GM10847 (cell line): ENCODE data around the gene NOXA1.

Source experiments
- POLR2A ChIP-seq: IDR thresholded peaks from 2 replicates; pipeline ENCODE4 v1.6.1; 2011; ENCODE audit not compliant: insufficient read length; ENCODE audit errors: extremely low read depth

The NOXA1 gene

DNA sequence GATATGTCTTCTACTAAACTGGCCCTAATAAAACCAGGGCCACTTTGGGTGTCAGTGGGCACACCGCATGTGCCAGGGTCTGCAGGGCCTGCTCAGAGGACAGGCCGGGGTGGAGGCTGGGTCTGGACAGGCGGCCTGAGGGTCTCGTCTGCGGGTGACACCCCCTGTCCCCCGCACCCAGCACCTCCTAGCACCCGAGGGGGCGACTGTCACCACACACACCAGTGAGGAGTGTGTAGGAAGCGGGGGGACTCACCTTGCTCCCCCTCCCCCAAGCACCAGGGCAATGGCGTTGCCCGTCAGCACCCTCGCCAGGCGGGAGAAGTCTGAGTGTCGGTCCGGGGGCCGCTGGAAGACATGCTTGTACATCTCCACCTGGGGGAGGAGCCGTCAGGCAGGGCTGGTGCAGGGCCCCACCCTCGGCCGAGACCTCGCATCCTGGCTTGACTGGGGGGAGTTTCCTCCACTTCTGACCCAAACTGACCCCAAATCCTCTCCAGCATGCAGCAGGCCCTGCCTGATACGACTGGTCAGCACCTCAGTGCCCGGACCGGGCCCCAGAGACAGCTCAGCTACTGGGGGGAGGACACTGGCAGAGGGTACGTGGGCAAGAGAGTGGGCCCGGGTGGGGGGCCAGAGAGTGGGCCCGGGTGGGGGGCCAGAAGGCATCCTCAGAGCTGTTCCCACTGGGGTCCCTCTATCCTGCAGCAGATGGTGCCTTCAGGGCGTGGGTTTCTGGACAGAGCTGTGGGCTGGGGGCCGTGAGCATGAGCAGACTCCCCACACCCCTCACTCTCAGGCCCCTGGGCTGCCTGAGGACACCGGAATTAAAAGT is 54.8 kb downstream of the NOXA1 start:
- no peak for TF ChIP-seq POLR2A

DNA sequence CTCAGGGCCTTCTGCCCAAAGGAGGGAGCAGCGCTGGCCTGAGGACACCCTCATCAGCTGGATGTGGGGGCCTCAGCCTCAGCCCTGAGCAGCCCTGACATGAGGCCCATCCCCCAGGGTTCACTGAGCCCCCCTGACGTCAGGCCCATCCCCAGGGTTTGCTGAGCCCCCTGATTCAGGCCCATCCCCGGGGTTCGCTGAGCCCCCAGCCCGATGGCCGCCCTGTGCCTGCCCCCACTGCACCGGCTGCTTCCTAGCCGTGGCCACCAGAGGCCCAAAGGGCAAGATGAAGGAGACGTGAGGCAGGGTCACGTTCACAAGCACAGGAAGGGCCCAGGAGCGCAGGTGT is 55.4 kb downstream of the NOXA1 start:
- TF ChIP-seq POLR2A = no peak

- TF ChIP-seq POLR2A = no peak
These were observed 56.0 kb downstream of the NOXA1 start for GRCh38 chr9:137478962-137479861.

DNA sequence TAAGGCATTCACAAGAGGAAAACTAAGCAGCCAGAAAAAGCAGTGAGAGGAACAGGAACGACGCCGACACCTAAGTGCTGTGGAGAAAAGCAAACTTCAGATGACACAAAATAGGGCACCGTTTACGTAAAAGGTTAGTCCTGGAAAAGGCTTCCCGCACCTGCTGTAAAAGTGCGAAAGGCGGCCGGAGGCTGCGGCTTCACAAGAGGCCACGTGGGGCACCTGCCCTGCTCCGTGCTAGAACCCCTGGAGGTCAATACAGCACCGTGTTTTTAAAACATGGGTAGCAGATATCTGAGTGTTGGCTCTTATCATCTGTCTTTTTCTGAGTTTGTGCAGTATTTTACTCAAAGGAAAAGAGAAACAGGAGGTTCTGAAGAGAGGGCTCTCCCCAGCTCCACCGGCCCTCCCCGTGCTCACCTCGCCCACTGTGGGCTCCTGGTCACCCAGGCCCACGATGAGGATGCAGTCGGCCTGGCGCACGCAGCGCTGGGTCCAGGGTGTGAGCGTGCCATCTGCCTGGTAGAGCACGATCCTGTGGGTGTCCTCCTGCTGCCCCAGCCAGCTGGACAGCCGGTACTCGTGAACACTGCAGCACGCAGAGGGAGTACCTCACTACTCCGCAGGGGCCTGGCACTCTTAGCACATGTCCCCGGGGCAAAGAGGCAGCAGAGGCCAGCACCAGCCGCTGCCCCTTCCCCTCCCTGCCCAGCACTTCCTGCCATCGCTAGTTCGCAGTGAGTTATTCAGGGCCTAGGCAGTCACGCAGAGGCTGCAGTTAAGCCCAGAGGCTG is 56.9 kb downstream of the NOXA1 start:
- no peak for TF ChIP-seq POLR2A

DNA sequence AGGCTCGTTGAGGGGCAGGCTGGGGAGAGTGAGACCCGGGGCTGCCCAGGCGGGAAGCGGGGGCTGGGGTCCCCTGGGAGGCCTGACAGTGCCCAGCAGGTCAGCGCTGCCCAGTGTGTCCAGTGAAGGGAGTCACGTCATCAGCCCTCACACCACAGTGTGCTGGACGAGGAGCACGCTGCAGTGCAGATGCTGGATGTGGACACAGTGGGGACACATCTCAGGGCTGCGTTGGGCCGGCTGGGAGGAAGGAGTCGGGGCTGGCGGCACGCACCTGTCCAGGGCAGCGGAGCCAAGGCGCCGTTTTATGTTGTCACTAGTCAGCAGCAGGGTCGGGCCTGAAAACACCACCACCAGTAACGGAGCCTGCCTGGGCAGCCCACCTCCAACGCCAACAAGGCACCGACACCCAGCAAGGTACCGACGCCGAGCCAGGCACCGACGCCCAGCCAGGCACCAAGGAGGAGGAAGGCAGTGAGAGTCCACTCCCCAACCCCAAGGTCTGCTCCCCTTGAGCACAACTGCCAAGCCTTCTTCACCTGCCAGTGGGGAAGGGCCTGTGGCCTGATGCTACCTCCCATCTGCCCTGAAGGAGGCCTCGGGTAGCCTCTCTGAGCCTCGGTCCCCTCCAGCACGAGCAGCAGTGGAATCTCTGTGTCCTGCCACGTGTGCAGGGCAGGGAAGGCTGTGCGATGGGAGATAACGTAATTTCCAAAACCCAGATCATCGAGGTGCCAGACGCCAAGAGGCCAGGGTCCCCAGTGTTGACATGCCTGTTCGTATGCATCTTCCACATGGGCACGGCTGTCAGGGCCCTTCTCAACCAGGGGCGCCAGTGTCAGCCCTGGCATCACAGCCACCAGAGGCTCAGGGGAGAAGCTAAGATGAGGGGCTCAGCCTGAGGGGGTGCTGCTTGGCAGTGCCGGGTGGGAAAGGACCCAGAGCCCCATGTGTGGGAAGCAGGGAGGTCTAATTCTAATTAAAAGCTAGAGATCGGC is 57.8 kb downstream of the NOXA1 start:
- no peak for TF ChIP-seq POLR2A

GRCh38 chr9:137482094-137482781 is 59.0 kb downstream of the NOXA1 start:
- no peak for TF ChIP-seq POLR2A
